Measurements from ENCODE around the gene ETV3.

DNA sequence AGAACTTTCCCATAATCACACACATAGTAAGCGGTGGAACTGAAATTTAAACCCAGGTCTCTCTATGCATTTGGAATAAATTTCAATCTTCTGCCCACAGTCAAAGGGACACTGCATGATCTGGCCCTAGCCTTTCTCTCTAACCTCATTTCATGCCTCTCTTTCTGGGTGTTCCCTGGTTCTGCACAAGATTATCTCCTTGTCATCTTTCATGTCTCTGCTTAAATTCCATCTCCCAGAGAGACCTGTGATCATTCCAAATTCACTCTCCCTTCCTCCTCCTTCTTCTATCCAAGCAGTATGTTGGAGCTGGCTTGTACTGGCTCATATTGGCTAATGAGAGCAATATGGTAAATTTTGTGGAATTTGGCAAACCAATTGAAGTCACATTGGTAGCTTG, 60.8 kb downstream of the ETV3 start:
- TF ChIP-seq, protein P1, sequence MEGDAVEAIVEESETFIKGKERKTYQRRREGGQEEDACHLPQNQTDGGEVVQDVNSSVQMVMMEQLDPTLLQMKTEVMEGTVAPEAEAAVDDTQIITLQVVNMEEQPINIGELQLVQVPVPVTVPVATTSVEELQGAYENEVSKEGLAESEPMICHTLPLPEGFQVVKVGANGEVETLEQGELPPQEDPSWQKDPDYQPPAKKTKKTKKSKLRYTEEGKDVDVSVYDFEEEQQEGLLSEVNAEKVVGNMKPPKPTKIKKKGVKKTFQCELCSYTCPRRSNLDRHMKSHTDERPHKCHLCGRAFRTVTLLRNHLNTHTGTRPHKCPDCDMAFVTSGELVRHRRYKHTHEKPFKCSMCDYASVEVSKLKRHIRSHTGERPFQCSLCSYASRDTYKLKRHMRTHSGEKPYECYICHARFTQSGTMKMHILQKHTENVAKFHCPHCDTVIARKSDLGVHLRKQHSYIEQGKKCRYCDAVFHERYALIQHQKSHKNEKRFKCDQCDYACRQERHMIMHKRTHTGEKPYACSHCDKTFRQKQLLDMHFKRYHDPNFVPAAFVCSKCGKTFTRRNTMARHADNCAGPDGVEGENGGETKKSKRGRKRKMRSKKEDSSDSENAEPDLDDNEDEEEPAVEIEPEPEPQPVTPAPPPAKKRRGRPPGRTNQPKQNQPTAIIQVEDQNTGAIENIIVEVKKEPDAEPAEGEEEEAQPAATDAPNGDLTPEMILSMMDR (IDR thresholded peaks at IDR 0.05; ENCODE audit: insufficient read depth, low read length, poor library complexity, severe bottlenecking) = no peak
- no peak for TF ChIP-seq EZH2phosphoT487 (conservative IDR thresholded peaks at IDR 0.05; ENCODE audit: low read length)
